Measurements from ENCODE around the gene FEN1. TPM values are rescaled to one million over a fixed set of nuclear protein-coding genes. Genes with fewer than 3 reads are reported as not detected.

FEN1 gene
- total and polyA plus RNA-seq, 2 donors from 2014 or later = 8.5 to 8.8 TPM

DNA sequence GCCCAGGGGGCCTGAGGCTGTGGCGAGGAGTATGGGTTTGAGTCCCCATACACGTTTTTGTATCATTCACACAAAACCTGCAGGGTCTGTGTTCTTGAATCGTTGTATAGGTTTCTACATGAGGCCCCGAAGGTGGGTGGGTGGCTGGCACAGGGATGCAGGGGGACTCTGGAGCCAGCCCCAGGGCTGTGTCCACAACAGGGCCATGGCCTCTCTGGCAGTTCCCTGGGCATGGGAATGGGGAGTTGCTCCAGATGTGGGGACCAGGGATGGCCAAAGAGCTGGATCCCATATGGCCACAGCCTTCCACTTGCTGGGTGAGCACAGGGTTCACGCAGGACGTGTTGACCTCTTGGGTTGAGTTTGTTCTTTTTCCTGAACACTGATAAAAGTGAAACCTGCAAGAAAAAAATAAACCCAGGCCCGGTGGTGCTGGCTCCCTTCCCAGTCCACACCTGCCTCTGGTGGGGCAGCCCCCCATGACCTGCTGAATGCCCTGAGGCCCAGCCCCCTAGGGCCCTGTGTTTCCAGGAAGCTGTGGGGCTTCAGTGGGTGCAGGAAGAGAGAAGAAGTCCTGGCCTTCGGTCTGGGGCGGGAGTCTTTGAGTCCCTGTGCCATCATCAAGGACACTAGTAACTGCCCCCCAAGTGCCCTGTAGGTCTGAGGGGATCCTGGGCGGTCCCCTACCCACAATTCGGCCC lies 24.2 kb upstream of the FEN1 start:
- FAIRE-seq (no peak), DNase-seq (no peak)
- H3K27ac ChIP-seq (ENCODE audit: low read depth in 2 of 2, low read length in 2 of 2) = no peak overlapping the region

DNA sequence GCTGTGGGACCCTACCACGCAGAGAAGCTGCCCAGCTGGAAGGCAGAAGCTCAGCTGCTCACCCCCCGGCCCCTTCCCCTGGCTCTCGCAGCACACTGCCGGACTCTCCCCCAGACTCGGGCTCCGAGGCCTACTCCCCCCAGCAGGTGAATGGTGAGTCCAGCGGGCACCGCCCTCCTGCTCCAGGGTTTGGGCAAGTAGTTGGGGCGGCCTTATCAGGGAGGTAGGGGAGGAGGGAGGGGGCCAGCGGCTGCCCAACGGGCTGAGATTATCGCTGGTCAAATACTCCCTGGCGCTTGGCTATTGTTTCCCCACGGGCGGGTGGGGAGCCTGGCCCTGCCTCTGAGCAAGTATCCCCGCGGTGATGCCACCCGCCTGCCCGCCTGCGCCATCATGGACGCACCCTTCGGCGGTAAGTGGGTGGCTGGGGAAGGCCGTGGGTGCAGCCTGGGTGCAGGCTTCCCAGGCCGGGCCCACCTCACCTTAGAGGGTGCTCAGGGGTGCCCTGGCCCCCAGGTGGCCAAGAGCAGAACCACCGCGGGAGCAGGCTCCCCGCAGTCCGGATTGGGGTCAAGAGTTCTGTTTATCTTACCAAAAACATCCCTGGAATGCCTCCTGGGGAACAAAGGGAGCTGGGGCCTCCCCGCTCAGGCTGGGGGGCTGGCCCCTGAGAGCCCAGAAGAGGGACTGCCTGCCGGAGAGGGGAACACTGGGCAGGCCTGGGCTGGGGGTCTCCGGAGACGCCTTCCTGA lies 23.4 kb upstream of the FEN1 start:
- no peak overlapping the region for H3K27ac ChIP-seq (ENCODE audit: low read depth in 2 of 2, low read length in 2 of 2)

More for the DNA sequence above, 24.2 kb upstream of the FEN1 start:
- H3K36me3 ChIP-seq (ENCODE audit: control insufficient read depth in 2 of 3, insufficient read depth in 3 of 3, low read length in 3 of 3) = no peaks in the 10 kb centered on the region
- H3K9me3 ChIP-seq (ENCODE audit: control insufficient read depth in 2 of 3, insufficient read depth in 1 of 3, low read length in 3 of 3) = no peaks in the 10 kb centered on the region
- intact Hi-C loops (cut with DNase I) = no loop called here
- no peak overlapping the region for H3K9ac ChIP-seq (ENCODE audit: low read length in 3 of 3)
- no peaks in the 10 kb centered on the region for H3K27me3 ChIP-seq (ENCODE audit: control insufficient read depth, insufficient read depth, low read length)
- peaks cover 0 to 7% (median 0%) of the 10 kb centered on the region in 3 donors for H3K4me1 ChIP-seq (ENCODE audit: control insufficient read depth in 2 of 3, insufficient read depth in 2 of 3, low read depth in 1 of 3, low read length in 3 of 3)
- TF ChIP-seq, protein P1, sequence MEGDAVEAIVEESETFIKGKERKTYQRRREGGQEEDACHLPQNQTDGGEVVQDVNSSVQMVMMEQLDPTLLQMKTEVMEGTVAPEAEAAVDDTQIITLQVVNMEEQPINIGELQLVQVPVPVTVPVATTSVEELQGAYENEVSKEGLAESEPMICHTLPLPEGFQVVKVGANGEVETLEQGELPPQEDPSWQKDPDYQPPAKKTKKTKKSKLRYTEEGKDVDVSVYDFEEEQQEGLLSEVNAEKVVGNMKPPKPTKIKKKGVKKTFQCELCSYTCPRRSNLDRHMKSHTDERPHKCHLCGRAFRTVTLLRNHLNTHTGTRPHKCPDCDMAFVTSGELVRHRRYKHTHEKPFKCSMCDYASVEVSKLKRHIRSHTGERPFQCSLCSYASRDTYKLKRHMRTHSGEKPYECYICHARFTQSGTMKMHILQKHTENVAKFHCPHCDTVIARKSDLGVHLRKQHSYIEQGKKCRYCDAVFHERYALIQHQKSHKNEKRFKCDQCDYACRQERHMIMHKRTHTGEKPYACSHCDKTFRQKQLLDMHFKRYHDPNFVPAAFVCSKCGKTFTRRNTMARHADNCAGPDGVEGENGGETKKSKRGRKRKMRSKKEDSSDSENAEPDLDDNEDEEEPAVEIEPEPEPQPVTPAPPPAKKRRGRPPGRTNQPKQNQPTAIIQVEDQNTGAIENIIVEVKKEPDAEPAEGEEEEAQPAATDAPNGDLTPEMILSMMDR (IDR thresholded peaks at IDR 0.05; ENCODE audit: borderline replicate concordance, extremely low read depth, insufficient read depth) = no peak
- H3K4me3 ChIP-seq (ENCODE audit: low read length in 3 of 3) = no peak overlapping the region

DNA sequence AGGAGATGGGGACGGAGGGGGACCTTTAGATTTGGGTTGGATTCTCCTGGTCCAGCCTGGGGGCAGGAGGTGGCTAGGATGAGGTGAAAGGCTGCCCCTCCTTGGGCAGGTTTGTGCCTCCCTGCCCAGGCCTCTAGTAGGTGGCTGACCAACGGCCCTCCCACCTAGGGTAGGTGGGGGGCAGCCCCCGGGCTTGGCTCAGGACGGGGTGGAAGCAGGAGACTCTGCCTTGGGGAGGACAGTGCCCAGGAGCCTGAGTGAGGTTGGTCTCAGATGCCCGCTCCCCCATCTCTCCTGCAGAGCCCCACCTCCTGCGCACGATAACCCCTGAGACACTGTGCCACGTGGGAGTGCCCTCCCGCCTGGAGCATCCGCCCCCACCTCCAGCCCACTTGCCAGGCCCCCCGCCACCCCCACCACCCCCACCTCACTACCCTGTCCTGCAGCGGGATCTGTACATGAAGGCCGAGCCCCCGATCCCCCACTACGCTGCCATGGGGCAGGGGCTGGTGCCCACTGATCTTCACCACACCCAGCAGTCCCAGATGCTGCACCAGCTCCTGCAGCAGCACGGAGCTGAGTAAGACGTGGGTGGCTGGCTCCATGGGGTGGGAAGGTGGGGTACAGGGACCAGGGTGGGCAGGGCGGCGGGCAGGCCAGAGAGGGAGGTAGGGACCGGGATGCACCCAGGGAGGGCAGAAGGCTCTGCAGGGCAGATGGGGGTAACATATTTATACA lies 22.6 kb upstream of the FEN1 start:
- DNase-seq = no peak
- no peak overlapping the region for H3K9ac ChIP-seq (ENCODE audit: low read length in 3 of 3)
- no peak overlapping the region for H3K27ac ChIP-seq (ENCODE audit: low read depth in 2 of 2, low read length in 2 of 2)

More for the DNA sequence above, 23.4 kb upstream of the FEN1 start:
- no peaks in the 10 kb centered on the region for H3K27me3 ChIP-seq (ENCODE audit: control insufficient read depth, insufficient read depth, low read length)
- no peak for FAIRE-seq
- H3K9me3 ChIP-seq (ENCODE audit: control insufficient read depth in 2 of 3, insufficient read depth in 1 of 3, low read length in 3 of 3) = no peaks in the 10 kb centered on the region
- H3K4me3 ChIP-seq (ENCODE audit: low read length in 3 of 3) = no peak overlapping the region
- peak in 1 of 5 donors; percentile 74 for DNase-seq
- TF ChIP-seq, protein P1 (IDR thresholded peaks at IDR 0.05; ENCODE audit: borderline replicate concordance, extremely low read depth, insufficient read depth) = no peak
- intact Hi-C loops (cut with DNase I) = no loop called here
- H3K4me1 ChIP-seq (ENCODE audit: control insufficient read depth in 2 of 3, insufficient read depth in 2 of 3, low read depth in 1 of 3, low read length in 3 of 3) = peaks cover 0 to 7% (median 0%) of the 10 kb centered on the region in 3 donors
- no peak overlapping the region for H3K9ac ChIP-seq (ENCODE audit: low read length in 3 of 3)
- H3K36me3 ChIP-seq (ENCODE audit: control insufficient read depth in 2 of 3, insufficient read depth in 3 of 3, low read length in 3 of 3) = no peaks in the 10 kb centered on the region

More for the DNA sequence above, 22.6 kb upstream of the FEN1 start:
- intact Hi-C loops (cut with DNase I) = no loop called here
- TF ChIP-seq, protein P1 (IDR thresholded peaks at IDR 0.05; ENCODE audit: borderline replicate concordance, extremely low read depth, insufficient read depth) = no peak
- Histone ChIP-seq H3K9me3 (ENCODE audit: control insufficient read depth in 2 of 3, insufficient read depth in 1 of 3, low read length in 3 of 3) (no peaks in the 10 kb centered on the region), H3K4me3 (ENCODE audit: low read length in 3 of 3) (no peak overlapping the region), H3K27me3 (ENCODE audit: control insufficient read depth, insufficient read depth, low read length) (no peaks in the 10 kb centered on the region), H3K4me1 (ENCODE audit: control insufficient read depth in 2 of 3, insufficient read depth in 2 of 3, low read depth in 1 of 3, low read length in 3 of 3) (peaks cover 0 to 7% (median 0%) of the 10 kb centered on the region in 3 donors), H3K36me3 (ENCODE audit: control insufficient read depth in 2 of 3, insufficient read depth in 3 of 3, low read length in 3 of 3) (no peaks in the 10 kb centered on the region)
- FAIRE-seq = no peak

Measured in kidney (tissue), 14 donors.